BLaER1 (cell line): ENCODE measurements around the gene CUEDC2.

Experiments
- H3K27ac ChIP-seq: shearing (Covaris generic); formaldehyde crosslinking; 2 replicates; pipeline ENCODE4 v1.8.1; 2022
- H3K27me3 ChIP-seq: shearing (Covaris generic); formaldehyde crosslinking; 2 replicates; pipeline ENCODE4 v1.8.1; 2022
- H3K36me3 ChIP-seq: shearing (Covaris generic); formaldehyde crosslinking; 2 replicates; pipeline ENCODE4 v1.8.1; 2022
- H3K4me1 ChIP-seq: shearing (Covaris generic); formaldehyde crosslinking; 2 replicates; pipeline ENCODE4 v1.8.1; 2022
- H3K4me2 ChIP-seq: shearing (Covaris generic); formaldehyde crosslinking; 2 replicates; pipeline ENCODE4 v1.8.1; 2022
- H3K4me3 ChIP-seq: shearing (Covaris generic); formaldehyde crosslinking; 2 replicates; pipeline ENCODE4 v1.8.1; 2022
- H3K9ac ChIP-seq: shearing (Covaris generic); formaldehyde crosslinking; 2 replicates; pipeline ENCODE4 v1.8.1; 2022
- H3K9me3 ChIP-seq: shearing (Covaris generic); formaldehyde crosslinking; 2 replicates; pipeline ENCODE4 v1.8.1; 2022
- H4K20me1 ChIP-seq: shearing (Covaris generic); formaldehyde crosslinking; 2 replicates; pipeline ENCODE4 v1.8.1; 2022
- Cebpa-rat ChIP-seq: shearing (Covaris generic); IDR thresholded peaks from 2 replicates; pipeline ENCODE4 v1.8.1; 2022

CUEDC2 gene

GRCh38 chr10:102400076-102400475 lies 32.3 kb downstream of the CUEDC2 start:
- 0 out of 2 replicates have a peak, but pooled peaks cover 10% of the 10 kb centered on the region for H4K20me1 ChIP-seq
- peaks cover 29% of the 10 kb centered on the region for H3K4me1 ChIP-seq
- H3K27me3 ChIP-seq: no peaks in the 10 kb centered on the region
- TF ChIP-seq Cebpa-rat: no peak
- H3K27ac ChIP-seq: no peak overlapping the region
- H3K36me3 ChIP-seq: peaks cover 38% of the 10 kb centered on the region
- H3K9ac ChIP-seq: peak overlapping the region; percentile 72; the same call in 1 of the 2 replicates
- no peak overlapping the region for H3K4me3 ChIP-seq
- peak overlapping the region; percentile 81 for H3K4me2 ChIP-seq
- H3K9me3 ChIP-seq: no peaks in the 10 kb centered on the region

GRCh38 chr10:102399217-102400021 lies 33.0 kb downstream of the CUEDC2 start:
- no peaks in the 10 kb centered on the region for H3K9me3 ChIP-seq
- H3K9ac ChIP-seq: peak overlapping the region; percentile 72
- peaks cover 29% of the 10 kb centered on the region for H3K4me1 ChIP-seq
- 0 out of 2 replicates have a peak, but pooled peaks cover 10% of the 10 kb centered on the region for H4K20me1 ChIP-seq
- H3K4me2 ChIP-seq: peak overlapping the region; percentile 81
- peak overlapping the region; percentile 42 for H3K27ac ChIP-seq
- H3K27me3 ChIP-seq: no peaks in the 10 kb centered on the region
- peak overlapping the region; percentile 68 for H3K4me3 ChIP-seq
- H3K36me3 ChIP-seq: peaks cover 38% of the 10 kb centered on the region
- no peak for TF ChIP-seq Cebpa-rat

- peak overlapping the region; percentile 81 for H3K4me2 ChIP-seq
- no peaks in the 10 kb centered on the region for H3K9me3 ChIP-seq
- H3K4me3 ChIP-seq: peak overlapping the region; percentile 68; the same call in 1 of the 2 replicates
- no peaks in the 10 kb centered on the region for H3K27me3 ChIP-seq
- peak overlapping the region; percentile 72 for H3K9ac ChIP-seq
- peaks cover 38% of the 10 kb centered on the region for H3K36me3 ChIP-seq
- no peak for TF ChIP-seq Cebpa-rat
- H3K27ac ChIP-seq: no peak overlapping the region
- 0 out of 2 replicates have a peak, but pooled peaks cover 10% of the 10 kb centered on the region for H4K20me1 ChIP-seq
- H3K4me1 ChIP-seq: peaks cover 33% of the 10 kb centered on the region
These were observed 34.0 kb downstream of the CUEDC2 start for GRCh38 chr10:102398172-102399020.

GRCh38 chr10:102397222-102398171 lies 34.9 kb downstream of the CUEDC2 start:
- H3K9me3 ChIP-seq: no peaks in the 10 kb centered on the region
- peak; percentile 58 for TF ChIP-seq Cebpa-rat
- peaks cover 38% of the 10 kb centered on the region for H3K36me3 ChIP-seq
- peak overlapping the region; percentile 99; the same call in 1 of the 2 replicates for H3K4me2 ChIP-seq
- H4K20me1 ChIP-seq: 0 out of 2 replicates have a peak, but pooled peaks cover 10% of the 10 kb centered on the region
- no peak overlapping the region for H3K4me3 ChIP-seq
- no peak overlapping the region for H3K27ac ChIP-seq
- no peaks in the 10 kb centered on the region for H3K27me3 ChIP-seq
- H3K4me1 ChIP-seq: peaks cover 38% of the 10 kb centered on the region
- peak overlapping the region; percentile 7; the same call in 1 of the 2 replicates for H3K9ac ChIP-seq

GRCh38 chr10:102396730-102397151 lies 35.6 kb downstream of the CUEDC2 start:
- Histone ChIP-seq H3K27me3 (no peaks in the 10 kb centered on the region), H3K9ac (no peak overlapping the region; the same call in 1 of the 2 replicates), H3K27ac (no peak overlapping the region), H3K4me2 (peak overlapping the region; percentile 99), H4K20me1 (0 out of 2 replicates have a peak, but pooled peaks cover 10% of the 10 kb centered on the region), H3K36me3 (peaks cover 34% of the 10 kb centered on the region), H3K4me1 (peaks cover 38% of the 10 kb centered on the region), H3K9me3 (no peaks in the 10 kb centered on the region), H3K4me3 (peak overlapping the region; percentile 82)
- TF ChIP-seq Cebpa-rat: no peak

- H3K4me3 ChIP-seq: peak overlapping the region; percentile 82
- no peaks in the 10 kb centered on the region for H3K27me3 ChIP-seq
- peaks cover 30% of the 10 kb centered on the region for H3K36me3 ChIP-seq
- H3K9me3 ChIP-seq: no peaks in the 10 kb centered on the region
- TF ChIP-seq Cebpa-rat: no peak
- peak overlapping the region; percentile 79 for H3K9ac ChIP-seq
- H3K4me2 ChIP-seq: peak overlapping the region; percentile 99
- 0 out of 2 replicates have a peak, but pooled peaks cover 10% of the 10 kb centered on the region for H4K20me1 ChIP-seq
- peaks cover 38% of the 10 kb centered on the region for H3K4me1 ChIP-seq
- H3K27ac ChIP-seq: 0 out of 2 replicates have a peak overlapping the region, but pooled peaks have one; percentile 41
These were observed 36.1 kb downstream of the CUEDC2 start for GRCh38 chr10:102396317-102396650.

GRCh38 chr10:102395400-102396316 lies 36.7 kb downstream of the CUEDC2 start, which contains the start of gene NFKB2:
Gene NFKB2, plus strand, starts transcription at chr10:102395705. Its CDS starts 255 bp downstream, at chr10:102395960.
- H3K9me3 ChIP-seq: no peaks in the 10 kb centered on the region
- peak within 1 kb of the TSS; percentile 79 for H3K9ac ChIP-seq
- H4K20me1 ChIP-seq: 0 out of 2 replicates have a peak, but pooled peaks cover 10% of the 10 kb centered on the region
- H3K4me2 ChIP-seq: peak within 1 kb of the TSS; percentile 99
- peak within 1 kb of the TSS; percentile 81 for H3K27ac ChIP-seq
- H3K4me3 ChIP-seq: peak within 1 kb of the TSS; percentile 82
- H3K36me3 ChIP-seq: peaks cover 25% of the 10 kb centered on the region
- TF ChIP-seq Cebpa-rat: no peak
- no peaks in the 10 kb centered on the region for H3K27me3 ChIP-seq
- H3K4me1 ChIP-seq: peaks cover 38% of the 10 kb centered on the region
